ENCODE data around the gene CDCA3. TPM values are rescaled to one million over a fixed set of nuclear protein-coding genes. Genes with fewer than 3 reads are reported as not detected.
"Not testable (repeated sequence)": the region's sequence is repeated elsewhere in the genome, so short reads cannot be mapped to it uniquely, and the experiment has no call there.

The CDCA3 gene
- total RNA-seq, 4 donors from 2014 or later: 2.0 to 7.1 (median 2.9) TPM

GRCh38 chr12:6867413-6868210 lies 16.5 kb upstream of the CDCA3 start, which contains the start of gene TPI1:
Gene TPI1 (plus strand): TSS chr12:6867531. CDS start chr12:6867567, 36 bp downstream.
- intact Hi-C loops (cut with DNase I; ENCODE audit: low total_unique reads): no loop called here
- 0 to 1% methylated on average over 45 to 63 of the region's 86 CpGs for WGBS, 2 donors
- peak within 1 kb of the TSS; percentile 72 for H3K4me3 ChIP-seq (ENCODE audit: low read depth, poor library complexity, severe bottlenecking)
- TF ChIP-seq CTCF (IDR thresholded peaks at IDR 0.05) (no peak), POLR2A (IDR thresholded peaks at IDR 0.05) (peak in 1 of 2 donors; percentile 93)
- peak in 1 of 2 donors; percentile 91 for DNase-seq (ENCODE audit: low spot score in 2 of 2)

- intact Hi-C loops (cut with DNase I; ENCODE audit: low total_unique reads): no loop called here
- DNase-seq (ENCODE audit: low spot score in 2 of 2): peak; percentile 77 to 97
- H3K4me3 ChIP-seq (ENCODE audit: low read depth, poor library complexity, severe bottlenecking): no peak overlapping the region
- TF ChIP-seq POLR2A (IDR thresholded peaks at IDR 0.05) (no peak), CTCF (IDR thresholded peaks at IDR 0.05) (no peak)
- WGBS, 2 donors: 1 to 3% methylated on average over 16 to 32 of the region's 33 CpGs
Observed at GRCh38 chr12:6866920-6867412, 15.9 kb upstream of the CDCA3 start.

GRCh38 chr12:6866163-6866919 lies 15.3 kb upstream of the CDCA3 start:
- H3K4me3 ChIP-seq (ENCODE audit: low read depth, poor library complexity, severe bottlenecking): no peak overlapping the region
- 67 to 72% methylated on average over 19 of the region's 19 CpGs for WGBS, 2 donors
- TF ChIP-seq POLR2A (IDR thresholded peaks at IDR 0.05): no peak
- TF ChIP-seq CTCF (IDR thresholded peaks at IDR 0.05): no peak
- DNase-seq (ENCODE audit: low spot score in 2 of 2): no peak
- intact Hi-C loops (cut with DNase I; ENCODE audit: low total_unique reads): no loop called here

GRCh38 chr12:6865307-6865706 lies 14.2 kb upstream of the CDCA3 start:
- DNase-seq (ENCODE audit: low spot score in 2 of 2); intact Hi-C loops (cut with DNase I; ENCODE audit: low total_unique reads); H3K4me3 ChIP-seq (ENCODE audit: low read depth, poor library complexity, severe bottlenecking): not testable (repeated sequence)
- WGBS, 2 donors: 91 to 96% methylated on average over 5 of the region's 5 CpGs

GRCh38 chr12:6863586-6864321 lies 12.7 kb upstream of the CDCA3 start:
- H3K4me3 ChIP-seq (ENCODE audit: low read depth, poor library complexity, severe bottlenecking): no peak overlapping the region
- peak in 1 of 2 donors; percentile 83 for DNase-seq (ENCODE audit: low spot score in 2 of 2)
- no peak for TF ChIP-seq CTCF (IDR thresholded peaks at IDR 0.05)
- no peak for TF ChIP-seq POLR2A (IDR thresholded peaks at IDR 0.05)
- intact Hi-C loops (cut with DNase I; ENCODE audit: low total_unique reads): no loop called here
- WGBS, 2 donors: 93 to 97% methylated on average over 15 to 16 of the region's 16 CpGs

Measured in lower leg skin (tissue), 4 donors.